K562 (cell line): Measurements from ENCODE around the gene ARAP1. TPM values are rescaled to one million over a fixed set of nuclear protein-coding genes. Genes with fewer than 3 reads are reported as not detected.

Experiments used
- CUX1 ChIP-seq: fragments of 200-800 bp; sonication (Bioruptor generic); IDR thresholded peaks from 2 replicates; pipeline ENCODE4 v1.6.1; 2016; ENCODE audit warnings: missing genetic modification characterization, missing compliant biosample characterization
- DACH1 ChIP-seq: fragments of 450-650 bp; IDR thresholded peaks from 2 replicates; pipeline ENCODE4 v1.6.1; 2018; ENCODE audit not compliant: partially characterized antibody
- E2F1 ChIP-seq: sonication (generic); formaldehyde crosslinking; IDR thresholded peaks from 2 replicates; pipeline ENCODE4 v1.8.1; 2023; ENCODE audit warnings: mild to moderate bottlenecking, missing genetic modification reagents, moderate library complexity
- FOSL1 ChIP-seq: fragments of 200-800 bp; sonication (Bioruptor generic); conservative IDR thresholded peaks from 2 replicates; pipeline ENCODE4 v1.6.1; 2016; ENCODE audit warnings: missing genetic modification characterization, missing compliant biosample characterization
- HEY1 ChIP-seq: fragments of 250-450 bp; sonication (Bioruptor Pico); IDR thresholded peaks from 2 replicates; pipeline ENCODE4 v1.5.0; 2020; ENCODE audit warnings: mild to moderate bottlenecking, moderate library complexity, borderline replicate concordance
- HNRNPH1 ChIP-seq: fragments of 200-400 bp; formaldehyde crosslinking; optimal IDR thresholded peaks from 2 replicates; pipeline ENCODE3; 2017; ENCODE audit warnings: low read depth, mild to moderate bottlenecking, low read length, moderate library complexity
- HNRNPLL ChIP-seq: fragments of 200-400 bp; formaldehyde crosslinking; IDR thresholded peaks from 2 replicates; pipeline ENCODE4 v1.6.1; 2017; ENCODE audit warnings: low read length, low read depth, mild to moderate bottlenecking; ENCODE audit not compliant: poor library complexity, severe bottlenecking
- MNT ChIP-seq, 2 experiments: fragments of 450-650 bp; conservative IDR thresholded peaks; 2 replicates each; pipeline ENCODE4 v1.6.1; 2017; ENCODE audit warnings: mild to moderate bottlenecking in 2 of 2, moderate library complexity in 2 of 2
- POLR2A ChIP-seq: fragments of 450-650 bp; conservative IDR thresholded peaks from 2 replicates; pipeline ENCODE4 v1.6.1; 2016
- TAF9B ChIP-seq: fragments of 450-650 bp; IDR thresholded peaks from 2 replicates; pipeline ENCODE4 v1.6.1; 2018; ENCODE audit warnings: mild to moderate bottlenecking; ENCODE audit not compliant: partially characterized antibody
- THRB ChIP-seq: fragments of 450-650 bp; formaldehyde crosslinking; conservative IDR thresholded peaks from 2 replicates; pipeline ENCODE4 v1.4.0; 2022; ENCODE audit warnings: mild to moderate bottlenecking, missing genetic modification characterization
- ZBTB1 ChIP-seq: sonication (generic); formaldehyde crosslinking; IDR thresholded peaks from 2 replicates; pipeline ENCODE4 v1.8.1; 2023; ENCODE audit warnings: missing genetic modification reagents, low read depth, mild to moderate bottlenecking, borderline replicate concordance
- ZFP30 ChIP-seq: fragments of 250-450 bp; sonication (Bioruptor Pico); IDR thresholded peaks from 2 replicates; pipeline ENCODE4 v1.8.0; 2022; ENCODE audit warnings: moderate library complexity, mild to moderate bottlenecking, inconsistent platforms, borderline replicate concordance
- ZNF175 ChIP-seq: fragments of 200-800 bp; sonication (Bioruptor generic); IDR thresholded peaks from 2 replicates; pipeline ENCODE4 v1.6.1; 2016; ENCODE audit warnings: low read depth, mild to moderate bottlenecking, missing genetic modification characterization, missing compliant biosample characterization
- ZNF263 ChIP-seq: sonication (generic); formaldehyde crosslinking; IDR thresholded peaks from 2 replicates; pipeline ENCODE4 v1.8.0; 2022; ENCODE audit warnings: mild to moderate bottlenecking, missing genetic modification reagents, borderline replicate concordance
- ZNF431 ChIP-seq: sonication (generic); formaldehyde crosslinking; IDR thresholded peaks from 2 replicates; pipeline ENCODE4 v1.8.0; 2022; ENCODE audit warnings: mild to moderate bottlenecking, missing genetic modification reagents
- polyA plus RNA-seq, 8 experiments: library from polyadenylated mRNA; depleted of rRNA in 4 of 8; stranded (reverse) in 5 of 8; unstranded in 3 of 8; fragments of >200 nt; fragmentation: Nextera tagmentation in 2 of 8; fragmentation: Illumina TruSeq in 1 of 8; extraction: Ambion mirVana in 2 of 8; extraction: Trizol in 1 of 8; gene quantifications; 2 replicates each; pipeline versions ENCODE4 v1.2.1 to v1.2.3, GENCODE V29; 2011 to 2014; ENCODE audit warnings: inconsistent platforms in 1 of 8, missing spikeins in 1 of 8
- total RNA-seq, 7 experiments: library from RNA; depleted of rRNA in 6 of 7; stranded (reverse); fragments of >200 nt in 6 of 7; fragmentation: Illumina TruSeq in 2 of 7; extraction: Trizol in 2 of 7; gene quantifications; 2 replicates each; pipeline versions ENCODE4 v1.2.1 to v1.2.3, GENCODE V29; 2011 to 2021; ENCODE audit warnings: low replicate concordance in 1 of 7

The ARAP1 gene
- total and polyA plus RNA-seq, 9 of the 15 experiments (the other 6 are each of a cell fraction or from before 2014, with no cell fraction given), result 0.23 to 67.0 (median 24.6) TPM

GRCh38 chr11:72787216-72788104 is 35.3 kb upstream of the ARAP1 start (continued):
- peak; percentile 72; the same call in 1 of the 2 replicates for TF ChIP-seq CUX1 (CRISPR knock-in tag)
- no peak for TF ChIP-seq DACH1
- no peak for TF ChIP-seq E2F1
- TF ChIP-seq ZFP30 (CRISPR knock-in tag), result no peak
- TF ChIP-seq ZNF431 (CRISPR knock-in tag), result 0 out of 2 replicates have a peak, but pooled peaks have one; percentile 25
- no peak for TF ChIP-seq HNRNPH1
- no peak for TF ChIP-seq HEY1
- TF ChIP-seq POLR2A, result peak; percentile 58
- no peak for TF ChIP-seq ZBTB1 (CRISPR knock-in tag)
- peak; percentile 59; the same call in 1 of the 2 replicates for TF ChIP-seq FOSL1
- 0 out of 2 replicates have a peak, but pooled peaks have one; percentile 22 for TF ChIP-seq ZNF175 (CRISPR knock-in tag)
- no peak for TF ChIP-seq THRB (CRISPR knock-in tag)
- TF ChIP-seq ZNF263 (CRISPR knock-in tag), result peak; percentile 12; the same call in 1 of the 2 replicates
- TF ChIP-seq MNT (conservative IDR thresholded peaks at IDR 0.05), result no peak; a peak in 1 of 4 replicates
- TF ChIP-seq HNRNPLL, result no peak
- no peak for TF ChIP-seq TAF9B
